DOHH2 (cell line): ENCODE data around the gene OR2T35.

Experiments
- CTCF ChIP-seq: fragments of 200-600 bp; sonication (generic); IDR thresholded peaks from one replicate; pipeline ENCODE4 v1.5.1; 2014; ENCODE audit warnings: antibody characterized with exemption, mild to moderate bottlenecking, low read depth, low read length; ENCODE audit not compliant: poor library complexity, severe bottlenecking
- EZH2phosphoT487 ChIP-seq: fragments of 200-600 bp; sonication (generic); IDR thresholded peaks from 2 replicates; pipeline ENCODE4 v1.6.1; 2017; ENCODE audit warnings: borderline replicate concordance, mild to moderate bottlenecking, antibody characterized with exemption, low read length, moderate library complexity, mixed read lengths

DNA sequence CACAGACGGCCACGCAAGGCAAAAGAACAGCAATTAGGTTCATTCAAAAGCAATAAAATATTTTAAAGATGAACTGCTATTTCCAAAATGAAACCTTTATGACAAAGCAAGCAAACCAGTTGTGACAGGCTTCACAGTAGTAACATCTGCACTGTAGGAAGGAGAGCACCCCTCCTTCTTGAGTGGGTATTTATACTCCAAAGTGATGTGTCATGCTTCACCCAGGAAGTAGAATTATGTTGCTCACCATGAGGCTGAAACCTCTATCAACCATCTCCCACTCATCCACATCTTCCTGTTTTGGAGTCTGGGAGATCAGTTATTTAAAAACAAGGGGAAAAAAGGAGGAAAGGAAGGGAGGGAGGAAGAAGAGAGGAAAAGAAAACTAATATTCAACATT lies 48.5 kb downstream of the OR2T35 start:
- TF ChIP-seq CTCF (no peak), EZH2phosphoT487 (no peak)
